Ovary (tissue), 10 donors: ENCODE measurements around the gene STK10. TPM values are rescaled to one million over a fixed set of nuclear protein-coding genes. Genes with fewer than 3 reads are reported as not detected.

ENCODE experiments used
- DNase-seq, 5 donors: peaks; one replicate each; pipeline ENCODE4 v3.0.0-alpha.2; 2019 to 2020
- H3K27ac ChIP-seq, 2 donors: fragments of 200-600 bp; one replicate each; pipeline versions ENCODE4 v1.5.1 to v1.8.0; 2019 to 2022
- H3K27me3 ChIP-seq: fragments of 200-600 bp; one replicate; pipeline ENCODE4 v1.8.0; 2022
- H3K36me3 ChIP-seq: fragments of 200-600 bp; sonication (generic); one replicate; pipeline ENCODE4 v1.5.1; 2019
- H3K4me1 ChIP-seq: one replicate; pipeline ENCODE4 v1.8.1; 2013; ENCODE audit warnings: mild to moderate bottlenecking, moderate library complexity; ENCODE audit not compliant: insufficient read depth
- H3K4me3 ChIP-seq: fragments of 200-600 bp; sonication (generic); one replicate; pipeline ENCODE4 v1.5.1; 2017
- H3K9me3 ChIP-seq, 2 donors: fragments of 200-600 bp in 1 of 2; sonication (generic) in 1 of 2; one replicate each; pipeline versions ENCODE4 v1.5.1 to v1.8.1; 2013 to 2019; ENCODE audit warnings: mild to moderate bottlenecking in 1 of 2, moderate library complexity in 1 of 2
- EP300 ChIP-seq: sonication (generic); formaldehyde crosslinking; IDR thresholded peaks from one replicate; pipeline ENCODE4 v1.6.1; 2017; ENCODE audit warnings: antibody characterized with exemption
- POLR2A ChIP-seq: fragments of 450-650 bp; IDR thresholded peaks from one replicate; pipeline ENCODE4 v1.6.1; 2017; ENCODE audit warnings: antibody characterized with exemption, mild to moderate bottlenecking, moderate library complexity
- WGBS, 3 donors: extraction: QIAGEN DNeasy Blood & Tissue Kit in 1 of 3; methylation state at CpG; one replicate each; pipeline versions ENCODE4 v1.1.5 to v1.1.7; 2013 to 2017; 5-methylcytosine and 5-hydroxymethylcytosine counted together
- intact Hi-C, 4 donors: fragments of 100-400 bp; cut with DNase I; formaldehyde crosslinking; loops; one replicate each; pipeline versions ENCODE4 v1.11.0 to v1.15.1; 2022 to 2023
- long read RNA-seq, 3 donors: library from polyadenylated mRNA in 2 of 3; unstranded in 2 of 3; transcript quantifications; one replicate each; pipeline ENCODE4 v2.0.0 and lab custom pipeline, GENCODE V29; 2021 to 2026
- polyA plus RNA-seq, 2 donors: library from polyadenylated mRNA; stranded (reverse); fragments of 200-250 nt in 1 of 2; fragments of 350-450 nt in 1 of 2; fragmentation: Illumina TruSeq in 1 of 2; extraction: RNeasy Lipid Tissue Mini Kit (QIAGEN cat#74804) in 1 of 2; gene quantifications; one replicate each; pipeline ENCODE4 v1.2.3, GENCODE V29; 2013 to 2014
- total RNA-seq, 7 donors: library from RNA; depleted of rRNA in 2 of 7; stranded (reverse); fragments of >200 nt in 2 of 7; fragmentation: NEBNext Ultra II Directional in 3 of 7; extraction: Animal tissue kit (Norgen Biotek cat#: 25700) in 3 of 7; gene quantifications; one replicate each; pipeline versions ENCODE4 v1.1.0 to v1.2.4, GENCODE V29; 2016 to 2023
- TF ChIP-seq, protein P1 (sequence below), 3 donors: fragments of 450-650 bp in 2 of 3; fragments of 200-600 bp in 1 of 3; IDR thresholded peaks; one replicate each; pipeline versions ENCODE4 v1.5.1 to v1.8.0; 2016 to 2022; ENCODE audit warnings: antibody characterized with exemption in 3 of 3, mild to moderate bottlenecking in 1 of 3
- donor health status: DM: no; HTN: no; CAD: no; lungs with moderate emphysema.
- donor health status: DM: no; HTN: no; CAD: no.
- donor health status: Bipolar disorder and iron deficiency.
- donor health status: DM: yes; HTN: yes; CAD: no.
- donor health status: DM: no; HTN: no; CAD: no.
- donor health status: DM: yes; HTN: yes; CAD: no.

The STK10 gene
- total RNA-seq (10 to 100 TPM in 4 of 7 donors, 1 to 10 TPM in 3; 7.6 to 15.5 (median 10.0) TPM), polyA plus RNA-seq (1 to 10 TPM; 5.4 to 8.9 TPM)
- long read RNA-seq, donor 1, partial matches to known transcripts: 2 of 3 reads
- long read RNA-seq, donor 1, other reads (novel, unspliced or antisense): 1 of 3 reads
- long read RNA-seq, donor 2, full-length matches to known transcripts: 2 of 2 reads
- long read RNA-seq, donor 2, partial matches to known transcripts: 0 of 2 reads
- long read RNA-seq, donor 2, other reads (novel, unspliced or antisense): 0 of 2 reads
- long read RNA-seq, donor 3, full-length matches to known transcripts: 14 of 17 reads
- long read RNA-seq, donor 3, partial matches to known transcripts: 3 of 17 reads
- long read RNA-seq, donor 3, other reads (novel, unspliced or antisense): 0 of 17 reads

DNA sequence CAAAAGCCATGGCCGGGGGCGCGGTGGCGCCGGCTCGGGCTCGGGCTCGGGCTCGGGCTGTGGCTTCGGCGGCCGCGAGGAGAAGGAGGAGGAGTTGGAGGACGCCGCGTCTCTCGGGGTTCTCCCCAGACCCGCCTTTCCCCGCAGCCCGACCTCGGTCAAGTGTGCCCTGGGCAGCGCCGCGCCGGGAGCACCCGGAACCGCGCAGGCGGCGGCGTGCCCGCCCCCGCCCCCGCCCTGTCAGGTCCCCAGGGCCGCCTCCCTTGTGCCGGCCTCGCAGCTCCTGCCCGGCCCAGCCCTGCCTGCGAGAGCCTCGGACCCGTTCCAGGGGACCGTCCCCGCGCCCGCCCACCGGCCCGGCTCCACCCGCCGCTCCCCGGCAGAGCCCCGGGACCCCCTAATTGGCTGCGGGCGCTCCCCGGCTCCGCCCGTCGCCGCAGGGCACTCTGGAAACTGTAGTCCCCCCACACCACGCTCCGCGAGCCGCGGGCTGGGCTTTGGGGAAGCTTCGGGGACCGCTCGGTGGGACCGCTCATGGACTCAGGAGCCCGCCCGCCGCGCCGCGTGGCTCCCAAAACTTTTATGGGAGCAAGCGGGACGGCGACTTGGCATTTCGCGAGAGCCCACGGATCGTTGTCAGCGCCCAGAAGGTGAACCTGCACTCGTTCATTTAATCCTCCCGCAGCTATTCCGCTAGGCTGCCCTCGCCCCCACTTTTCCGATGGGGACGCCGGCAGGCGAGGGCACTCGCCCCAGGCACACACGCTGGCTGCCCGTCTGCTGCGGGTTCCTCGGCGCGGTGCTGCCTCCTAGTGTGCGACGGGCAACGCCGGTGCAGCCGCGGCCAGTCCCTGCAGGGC, at the start of gene STK10:
Gene STK10 (minus strand): TSS at position 192 of the 860 bp plus-strand sequence. CDS start 182 bp downstream, at position 10.
- TF ChIP-seq, protein P1, sequence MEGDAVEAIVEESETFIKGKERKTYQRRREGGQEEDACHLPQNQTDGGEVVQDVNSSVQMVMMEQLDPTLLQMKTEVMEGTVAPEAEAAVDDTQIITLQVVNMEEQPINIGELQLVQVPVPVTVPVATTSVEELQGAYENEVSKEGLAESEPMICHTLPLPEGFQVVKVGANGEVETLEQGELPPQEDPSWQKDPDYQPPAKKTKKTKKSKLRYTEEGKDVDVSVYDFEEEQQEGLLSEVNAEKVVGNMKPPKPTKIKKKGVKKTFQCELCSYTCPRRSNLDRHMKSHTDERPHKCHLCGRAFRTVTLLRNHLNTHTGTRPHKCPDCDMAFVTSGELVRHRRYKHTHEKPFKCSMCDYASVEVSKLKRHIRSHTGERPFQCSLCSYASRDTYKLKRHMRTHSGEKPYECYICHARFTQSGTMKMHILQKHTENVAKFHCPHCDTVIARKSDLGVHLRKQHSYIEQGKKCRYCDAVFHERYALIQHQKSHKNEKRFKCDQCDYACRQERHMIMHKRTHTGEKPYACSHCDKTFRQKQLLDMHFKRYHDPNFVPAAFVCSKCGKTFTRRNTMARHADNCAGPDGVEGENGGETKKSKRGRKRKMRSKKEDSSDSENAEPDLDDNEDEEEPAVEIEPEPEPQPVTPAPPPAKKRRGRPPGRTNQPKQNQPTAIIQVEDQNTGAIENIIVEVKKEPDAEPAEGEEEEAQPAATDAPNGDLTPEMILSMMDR (IDR thresholded peaks at IDR 0.05): peak; percentile 40 to 80 (median 74)
- TF ChIP-seq POLR2A: no peak
- H3K4me1 ChIP-seq: no peaks in the 10 kb centered on the region
- 0 to 1% (median 1%) methylated on average over 68 to 102 of the region's 102 CpGs for whole genome bisulfite sequencing, 3 donors

DNA sequence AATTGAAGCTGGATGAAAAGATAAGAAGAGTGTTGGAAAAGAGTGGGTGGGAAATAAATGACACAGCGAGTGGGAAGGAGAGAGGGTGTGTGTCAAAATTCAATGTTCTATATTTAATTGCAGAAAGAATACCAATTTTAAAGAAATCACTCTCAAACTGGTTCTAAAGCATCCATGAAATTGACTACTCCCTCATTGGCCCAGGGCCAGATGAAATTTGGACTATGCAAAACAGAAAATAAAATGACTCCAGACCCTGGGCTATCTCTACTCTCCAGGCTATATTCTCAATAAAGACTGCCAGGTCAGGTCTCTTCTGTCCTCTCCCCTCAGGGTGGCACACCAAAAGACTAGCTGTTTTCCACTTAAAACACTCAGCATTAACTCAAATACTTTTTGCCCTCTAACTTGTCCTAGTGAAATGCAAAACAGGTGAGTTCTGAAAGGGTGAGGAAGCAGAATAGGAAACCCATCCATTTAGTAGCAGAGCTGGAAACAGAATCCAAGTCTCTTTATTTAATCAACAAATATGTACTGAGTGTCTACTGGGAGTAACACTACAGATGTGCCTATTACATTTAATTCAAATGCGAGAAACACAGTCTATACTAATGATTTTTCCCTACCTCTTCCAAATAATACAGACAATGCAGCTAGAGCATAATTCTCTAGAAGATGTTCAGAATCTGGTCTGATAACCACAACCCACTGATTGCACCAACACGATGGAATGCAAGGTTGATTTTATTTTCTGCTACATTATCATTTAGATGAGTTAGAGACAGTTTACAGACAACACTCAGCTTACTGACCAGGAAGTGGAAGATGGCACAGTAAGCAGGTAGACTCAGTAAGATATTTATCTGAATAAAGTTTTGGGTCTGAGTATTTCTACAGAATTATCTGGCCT, 48.1 kb upstream of the STK10 start:
- TF ChIP-seq, protein P1 (IDR thresholded peaks at IDR 0.05): no peak
- no peak for TF ChIP-seq EP300
- TF ChIP-seq POLR2A: no peak
- Histone ChIP-seq H3K27me3 (no peaks in the 10 kb centered on the region), H3K9me3 (no peaks in the 10 kb centered on the region), H3K27ac (no peak overlapping the region), H3K4me1 (peaks cover 3% of the 10 kb centered on the region), H3K36me3 (no peaks in the 10 kb centered on the region), H3K4me3 (no peak overlapping the region)
- intact Hi-C loops: no loop called here
- 80 to 89% (median 86%) methylated on average over 3 of the region's 3 CpGs for WGBS, 3 donors
- no peak for DNase-seq

More for the DNA sequence above, at the start of gene STK10:
- intact Hi-C loops: loop anchor here (2.0 to 10.0 kb wide), 6 partner anchors 76 to 773 kb away; partner anchors contain the start of genes FGF18 (in 1 of the 4) and UBTD2 (in 1 of the 4)
- Histone ChIP-seq H3K36me3 (no peaks in the 10 kb centered on the region), H3K4me3 (peak within 1 kb of the TSS; percentile 91), H3K27ac (peak within 1 kb of the TSS; percentile 70 to 73), H3K27me3 (no peaks in the 10 kb centered on the region), H3K9me3 (no peaks in the 10 kb centered on the region)
- peak; percentile 85 to 91 (median 89) for DNase-seq

DNA sequence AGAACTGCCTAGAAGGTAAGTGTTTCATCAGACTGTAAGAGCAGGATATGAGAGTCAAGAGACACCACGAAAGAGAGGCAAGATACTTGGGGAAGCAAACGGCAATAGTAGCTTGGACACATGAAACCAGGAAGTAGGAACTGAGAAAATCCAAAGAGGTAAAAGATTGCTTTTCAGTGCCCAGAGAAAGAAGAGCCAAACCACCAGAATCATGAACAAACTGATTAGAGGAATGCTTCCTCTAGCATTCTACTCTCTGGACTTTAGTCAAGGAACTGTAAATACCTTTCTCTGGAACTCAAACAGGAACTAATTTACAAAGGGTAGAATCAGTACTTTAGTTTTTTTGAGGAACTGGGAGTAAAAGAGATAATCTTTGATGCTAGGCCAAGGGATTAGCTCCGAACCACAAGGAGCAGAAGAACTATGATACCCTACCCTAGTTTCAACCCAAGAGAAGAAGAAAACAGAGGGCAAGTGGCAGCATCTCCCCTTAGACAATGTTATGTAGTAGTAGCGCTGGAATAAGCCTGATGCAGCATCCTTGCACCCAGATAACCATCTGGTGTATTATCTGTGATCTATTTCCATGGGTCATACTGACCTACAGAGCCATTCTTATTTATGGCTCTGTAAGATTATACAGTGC, 47.2 kb upstream of the STK10 start:
- DNase-seq: no peak
- H3K27me3 ChIP-seq: no peaks in the 10 kb centered on the region
- WGBS, 3 donors: 20 to 42% (median 30%) methylated on average over 4 of the region's 4 CpGs
- H3K9me3 ChIP-seq: no peaks in the 10 kb centered on the region
- TF ChIP-seq POLR2A: no peak
- TF ChIP-seq, protein P1 (IDR thresholded peaks at IDR 0.05): no peak
- TF ChIP-seq EP300: no peak
- peaks cover 3% of the 10 kb centered on the region for H3K4me1 ChIP-seq
- no peak overlapping the region for H3K4me3 ChIP-seq
- intact Hi-C loops: no loop called here
- no peak overlapping the region for H3K27ac ChIP-seq
- no peaks in the 10 kb centered on the region for H3K36me3 ChIP-seq
